Measurements from ENCODE around the gene ARHGAP28. TPM values are rescaled to one million over a fixed set of nuclear protein-coding genes. Genes with fewer than 3 reads are reported as not detected.

The ARHGAP28 gene
- total RNA-seq, 4 donors from 2014 or later = 1.0 to 39.0 (median 8.7) TPM

DNA sequence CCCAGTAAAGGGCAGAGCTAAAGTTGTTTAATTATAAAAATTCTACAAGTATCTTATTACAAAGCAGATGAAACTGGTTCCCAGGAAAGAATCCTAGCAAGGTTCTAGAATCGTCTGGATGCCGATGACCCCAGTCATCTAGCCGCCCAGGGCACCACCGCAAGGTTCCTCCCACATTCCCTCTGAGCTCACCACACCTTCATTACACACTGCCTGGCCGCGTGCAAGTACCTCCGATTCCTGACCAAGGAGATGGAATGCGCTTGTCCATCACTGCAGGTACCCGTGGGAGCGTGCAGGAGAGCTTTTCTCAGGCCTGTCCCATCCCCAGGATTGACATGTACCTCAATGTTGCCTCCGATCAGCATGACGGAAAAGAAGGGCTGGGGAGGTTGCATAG, 229.6 kb downstream of the ARHGAP28 start:
- Histone ChIP-seq H3K9me3 (no peaks in the 10 kb centered on the region), H3K4me1 (no peaks in the 10 kb centered on the region), H3K4me3 (no peak overlapping the region), H3K27me3 (no peaks in the 10 kb centered on the region), H3K36me3 (no peaks in the 10 kb centered on the region), H3K27ac (no peak overlapping the region)
- intact Hi-C loops (cut with DNase I; ENCODE audit: low total_unique reads) = no loop called here
- TF ChIP-seq POLR2A (IDR thresholded peaks at IDR 0.05) = no peak
- no peak for DNase-seq

DNA sequence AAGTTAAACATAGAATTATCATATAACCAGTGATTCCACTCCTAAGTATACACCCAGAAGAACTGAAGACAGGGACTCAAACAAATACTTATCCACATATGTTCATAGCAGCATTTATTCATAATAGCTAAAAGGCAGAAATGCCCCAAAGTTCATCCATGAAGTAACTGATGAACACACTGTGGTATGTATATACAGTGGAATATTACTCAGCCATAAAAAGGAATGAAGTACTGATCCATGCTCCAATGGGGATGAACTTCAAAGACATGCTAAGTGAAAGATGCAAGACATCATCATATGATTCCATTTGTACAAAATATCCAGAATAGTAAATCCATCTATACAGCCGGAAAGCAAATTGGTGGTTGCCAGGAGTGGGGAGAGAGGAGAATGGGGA, 230.6 kb downstream of the ARHGAP28 start:
- H3K27ac ChIP-seq = no peak overlapping the region
- no peaks in the 10 kb centered on the region for H3K9me3 ChIP-seq
- H3K27me3 ChIP-seq = no peaks in the 10 kb centered on the region
- no peaks in the 10 kb centered on the region for H3K36me3 ChIP-seq
- no peak for TF ChIP-seq POLR2A (IDR thresholded peaks at IDR 0.05)
- TF ChIP-seq, protein P1, sequence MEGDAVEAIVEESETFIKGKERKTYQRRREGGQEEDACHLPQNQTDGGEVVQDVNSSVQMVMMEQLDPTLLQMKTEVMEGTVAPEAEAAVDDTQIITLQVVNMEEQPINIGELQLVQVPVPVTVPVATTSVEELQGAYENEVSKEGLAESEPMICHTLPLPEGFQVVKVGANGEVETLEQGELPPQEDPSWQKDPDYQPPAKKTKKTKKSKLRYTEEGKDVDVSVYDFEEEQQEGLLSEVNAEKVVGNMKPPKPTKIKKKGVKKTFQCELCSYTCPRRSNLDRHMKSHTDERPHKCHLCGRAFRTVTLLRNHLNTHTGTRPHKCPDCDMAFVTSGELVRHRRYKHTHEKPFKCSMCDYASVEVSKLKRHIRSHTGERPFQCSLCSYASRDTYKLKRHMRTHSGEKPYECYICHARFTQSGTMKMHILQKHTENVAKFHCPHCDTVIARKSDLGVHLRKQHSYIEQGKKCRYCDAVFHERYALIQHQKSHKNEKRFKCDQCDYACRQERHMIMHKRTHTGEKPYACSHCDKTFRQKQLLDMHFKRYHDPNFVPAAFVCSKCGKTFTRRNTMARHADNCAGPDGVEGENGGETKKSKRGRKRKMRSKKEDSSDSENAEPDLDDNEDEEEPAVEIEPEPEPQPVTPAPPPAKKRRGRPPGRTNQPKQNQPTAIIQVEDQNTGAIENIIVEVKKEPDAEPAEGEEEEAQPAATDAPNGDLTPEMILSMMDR (IDR thresholded peaks at IDR 0.05) = no peak
- H3K4me3 ChIP-seq = no peak overlapping the region
- no peaks in the 10 kb centered on the region for H3K4me1 ChIP-seq
- intact Hi-C loops (cut with DNase I; ENCODE audit: low total_unique reads) = no loop called here
- no peak for DNase-seq

DNA sequence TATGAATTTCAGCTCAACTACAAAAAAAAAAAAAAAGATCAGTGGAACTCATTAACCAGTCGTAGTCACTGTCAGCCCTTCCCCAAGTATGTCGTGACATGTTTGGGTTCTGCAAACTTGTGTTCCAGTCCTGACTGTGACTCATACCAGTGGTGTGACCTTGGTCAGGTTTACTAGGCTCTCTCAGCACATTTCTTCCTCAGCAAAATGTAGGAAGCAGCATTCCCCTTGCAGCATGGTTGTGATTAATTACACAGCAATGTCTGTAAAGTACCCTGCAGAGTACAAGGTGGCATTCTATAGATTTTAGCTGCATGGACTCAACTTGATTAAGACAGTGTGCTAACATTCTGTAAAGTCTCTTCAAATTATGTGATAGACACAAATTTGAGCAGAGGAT, 231.1 kb downstream of the ARHGAP28 start:
- no peak overlapping the region for H3K4me3 ChIP-seq
- no peak for DNase-seq
- H3K9me3 ChIP-seq = no peaks in the 10 kb centered on the region
- TF ChIP-seq POLR2A (IDR thresholded peaks at IDR 0.05) = no peak
- TF ChIP-seq, protein P1 (IDR thresholded peaks at IDR 0.05) = no peak
- no peak overlapping the region for H3K27ac ChIP-seq
- H3K4me1 ChIP-seq = no peaks in the 10 kb centered on the region
- H3K27me3 ChIP-seq = no peaks in the 10 kb centered on the region
- H3K36me3 ChIP-seq = no peaks in the 10 kb centered on the region
- intact Hi-C loops (cut with DNase I; ENCODE audit: low total_unique reads) = no loop called here

GRCh38 chr18:6961331-6961730, 231.8 kb downstream of the ARHGAP28 start:
- intact Hi-C loops (cut with DNase I; ENCODE audit: low total_unique reads) = no loop called here
- no peaks in the 10 kb centered on the region for H3K9me3 ChIP-seq
- no peak for DNase-seq
- no peaks in the 10 kb centered on the region for H3K36me3 ChIP-seq
- TF ChIP-seq POLR2A (IDR thresholded peaks at IDR 0.05) = no peak
- TF ChIP-seq, protein P1 (IDR thresholded peaks at IDR 0.05) = no peak
- no peak overlapping the region for H3K4me3 ChIP-seq
- no peak overlapping the region for H3K27ac ChIP-seq
- no peaks in the 10 kb centered on the region for H3K27me3 ChIP-seq
- no peaks in the 10 kb centered on the region for H3K4me1 ChIP-seq

- Histone ChIP-seq H3K9me3 (no peaks in the 10 kb centered on the region), H3K27ac (no peak overlapping the region), H3K27me3 (no peaks in the 10 kb centered on the region), H3K4me1 (no peaks in the 10 kb centered on the region), H3K36me3 (no peaks in the 10 kb centered on the region), H3K4me3 (no peak overlapping the region)
- DNase-seq = no peak
- intact Hi-C loops (cut with DNase I; ENCODE audit: low total_unique reads) = no loop called here
- TF ChIP-seq, protein P1 (IDR thresholded peaks at IDR 0.05) = no peak
- no peak for TF ChIP-seq POLR2A (IDR thresholded peaks at IDR 0.05)
Measured at GRCh38 chr18:6962571-6963451, 233.3 kb downstream of the ARHGAP28 start.
